Measurements from ENCODE around the gene OPCML. TPM values are rescaled to one million over a fixed set of nuclear protein-coding genes. Genes with fewer than 3 reads are reported as not detected.

OPCML gene
- total RNA-seq, 1 experiment from 2014 or later, result 0.94 TPM

GRCh38 chr11:133212201-133212600 lies 320.1 kb downstream of the OPCML start:
- H3K4me2 ChIP-seq (ENCODE audit: insufficient read depth, insufficient read length, low read length), result no peak overlapping the region
- no peaks in the 10 kb centered on the region for H3K4me1 ChIP-seq (ENCODE audit: insufficient read depth, low read length)
- H4K5ac ChIP-seq (ENCODE audit: insufficient read length, low read depth, low read length), result no peak overlapping the region
- no peak for DNase-seq
- no peaks in the 10 kb centered on the region for H3K9me3 Mint-ChIP-seq
- H3K23me2 ChIP-seq (ENCODE audit: insufficient read length, low read depth, low read length, poor library complexity, severe bottlenecking), result no peaks in the 10 kb centered on the region
- no peaks in the 10 kb centered on the region for H3K79me1 ChIP-seq (ENCODE audit: insufficient read depth, low read depth, low read length, poor library complexity, severe bottlenecking)
- H3K9me3 ChIP-seq (ENCODE audit: control insufficient read depth, low read depth, low read length), result no peaks in the 10 kb centered on the region
- peaks cover 9 to 10% of the 10 kb centered on the region in 2 experiments for H3K4me1 Mint-ChIP-seq
- no peak overlapping the region for H2BK120ac ChIP-seq (ENCODE audit: low read depth, low read length, poor library complexity, severe bottlenecking)
- no peak overlapping the region for H3K18ac ChIP-seq (ENCODE audit: insufficient read length, low read depth, low read length)
- no peak overlapping the region for H2AFZ ChIP-seq (ENCODE audit: low read length)
- H3K56ac ChIP-seq (ENCODE audit: insufficient read length, low read depth, low read length), result no peak overlapping the region
- H2BK20ac ChIP-seq (ENCODE audit: low read depth, low read length, poor library complexity, severe bottlenecking), result no peak overlapping the region
- H2AK5ac ChIP-seq (ENCODE audit: insufficient read length, low read length), result no peak overlapping the region
- no peak overlapping the region for H2BK15ac ChIP-seq (ENCODE audit: low read depth, low read length)
- no peaks in the 10 kb centered on the region for H3K79me2 ChIP-seq (ENCODE audit: insufficient read depth, low read length)
- no peak overlapping the region for H2BK12ac ChIP-seq (ENCODE audit: insufficient read length, low read depth, low read length)
- H3K27me3 Mint-ChIP-seq (ENCODE audit: low read depth), result peaks cover 6% of the 10 kb centered on the region; the same call in 1 of the 2 replicates
- H3K27ac Mint-ChIP-seq, result no peak overlapping the region
- H3K4ac ChIP-seq (ENCODE audit: low read depth, low read length), result no peak overlapping the region
- no CpG with 5 or more reads among the region's 8 CpGs for WGBS (ENCODE audit: extremely low coverage, insufficient read length, low lambda C conversion rate)
- no peak overlapping the region for H3K27ac ChIP-seq (ENCODE audit: insufficient read length, low read depth, low read length)
- H3K9ac ChIP-seq (ENCODE audit: extremely low read depth, insufficient read length, low read length), result no peak overlapping the region
- H3K36me3 Mint-ChIP-seq (ENCODE audit: insufficient read depth in 1 of 3, low read depth in 3 of 3), result no peaks in the 10 kb centered on the region
- H2BK5ac ChIP-seq (ENCODE audit: insufficient read length, low read length), result no peak overlapping the region
- no peak overlapping the region for H3K4me3 Mint-ChIP-seq
- H3K27me3 ChIP-seq (ENCODE audit: insufficient read depth, low read length), result no peaks in the 10 kb centered on the region
- no peak overlapping the region for H3K14ac ChIP-seq (ENCODE audit: insufficient read depth, low read length)
- no peak overlapping the region for H3K23ac ChIP-seq (ENCODE audit: insufficient read length, low read depth, low read length)
- TF ChIP-seq CTCF (conservative IDR thresholded peaks at IDR 0.05), result no peak
- no peaks in the 10 kb centered on the region for H4K20me1 ChIP-seq (ENCODE audit: control insufficient read depth, insufficient read depth, insufficient read length)
- H3T11ph ChIP-seq (ENCODE audit: low read length), result no peak overlapping the region
- H4K8ac ChIP-seq (replicated peaks; ENCODE audit: insufficient read length, low read depth, low read length), result no peak overlapping the region
- no peak overlapping the region for H4K91ac ChIP-seq (ENCODE audit: insufficient read length, low read depth, low read length)

Measured in H9 (cell line).